HG02970 (cell line): ENCODE data around the gene ANKFY1.

ENCODE experiments used
- ATAC-seq: cut with Tn5 transposase; IDR thresholded peaks from one replicate; pipeline ENCODE4 v1.9.1; 2021; ENCODE audit warnings: mild to moderate bottlenecking, moderate library complexity, moderate number of reproducible peaks; ENCODE audit not compliant: unreplicated experiment, low FRiP score

Gene ANKFY1

GRCh38 chr17:4130715-4131114 is 133.1 kb downstream of the ANKFY1 start:
- ATAC-seq: no peak

- ATAC-seq: no peak
These were observed 136.2 kb downstream of the ANKFY1 start for GRCh38 chr17:4127555-4127954.

DNA sequence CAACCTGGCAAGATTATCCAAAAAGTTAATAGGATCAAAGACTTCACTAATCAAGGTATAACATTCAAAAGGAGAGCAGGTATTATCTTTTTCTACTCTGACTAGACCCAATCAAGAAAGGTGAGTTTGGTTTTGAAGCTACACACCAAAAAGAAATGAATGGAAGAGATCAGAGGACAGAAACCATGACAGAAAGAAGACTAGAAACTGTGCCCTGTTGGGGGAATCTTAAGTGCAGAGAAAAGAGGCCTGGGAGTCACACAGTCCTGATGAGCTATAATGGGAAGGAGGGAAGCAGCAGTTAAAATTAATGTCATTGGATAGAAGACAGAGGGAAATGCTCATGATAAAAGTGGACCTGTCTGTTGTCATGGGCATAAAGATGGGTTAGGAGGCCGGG is 138.2 kb downstream of the ANKFY1 start:
- no peak for ATAC-seq

DNA sequence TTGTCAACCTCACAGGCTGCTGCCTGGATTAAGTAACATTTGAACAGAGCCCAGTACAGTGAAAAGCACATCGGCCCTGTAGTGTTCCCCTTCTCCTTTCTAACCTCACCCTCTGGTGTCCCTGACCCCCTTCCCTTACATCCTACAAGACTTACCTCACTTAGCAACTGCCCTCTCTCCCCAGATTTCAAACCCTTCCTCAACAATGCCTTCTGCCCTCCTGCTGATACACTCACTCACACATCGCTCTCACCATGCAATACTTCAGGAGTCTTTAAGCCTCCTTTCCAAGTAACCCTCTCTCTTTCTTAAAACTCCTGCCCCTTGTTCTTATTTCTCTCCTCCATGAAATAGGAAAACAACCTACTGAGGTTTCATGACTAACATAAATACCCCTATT is 138.8 kb downstream of the ANKFY1 start:
- ATAC-seq: no peak

DNA sequence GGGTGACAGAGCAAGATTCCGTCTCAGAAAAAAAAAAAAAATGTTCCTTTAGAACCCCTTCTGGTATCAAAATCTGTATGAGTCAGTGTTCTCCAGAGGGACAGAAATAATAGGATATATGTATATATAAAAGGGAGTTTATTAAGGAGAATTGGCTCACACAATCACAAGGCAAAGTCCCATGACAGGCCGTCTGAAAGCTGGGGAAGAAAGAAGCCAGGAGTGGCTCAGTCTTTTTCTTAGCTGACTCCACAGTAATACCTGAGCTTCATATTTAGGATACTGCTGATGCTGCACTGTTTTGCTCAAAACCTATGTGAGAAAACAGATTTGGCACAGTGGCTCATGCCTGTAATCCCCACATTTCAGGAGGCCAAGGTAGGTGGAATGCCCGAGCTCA is 143.4 kb downstream of the ANKFY1 start:
- no peak for ATAC-seq

- no peak for ATAC-seq
These were observed 144.5 kb downstream of the ANKFY1 start for GRCh38 chr17:4119299-4119698.

DNA sequence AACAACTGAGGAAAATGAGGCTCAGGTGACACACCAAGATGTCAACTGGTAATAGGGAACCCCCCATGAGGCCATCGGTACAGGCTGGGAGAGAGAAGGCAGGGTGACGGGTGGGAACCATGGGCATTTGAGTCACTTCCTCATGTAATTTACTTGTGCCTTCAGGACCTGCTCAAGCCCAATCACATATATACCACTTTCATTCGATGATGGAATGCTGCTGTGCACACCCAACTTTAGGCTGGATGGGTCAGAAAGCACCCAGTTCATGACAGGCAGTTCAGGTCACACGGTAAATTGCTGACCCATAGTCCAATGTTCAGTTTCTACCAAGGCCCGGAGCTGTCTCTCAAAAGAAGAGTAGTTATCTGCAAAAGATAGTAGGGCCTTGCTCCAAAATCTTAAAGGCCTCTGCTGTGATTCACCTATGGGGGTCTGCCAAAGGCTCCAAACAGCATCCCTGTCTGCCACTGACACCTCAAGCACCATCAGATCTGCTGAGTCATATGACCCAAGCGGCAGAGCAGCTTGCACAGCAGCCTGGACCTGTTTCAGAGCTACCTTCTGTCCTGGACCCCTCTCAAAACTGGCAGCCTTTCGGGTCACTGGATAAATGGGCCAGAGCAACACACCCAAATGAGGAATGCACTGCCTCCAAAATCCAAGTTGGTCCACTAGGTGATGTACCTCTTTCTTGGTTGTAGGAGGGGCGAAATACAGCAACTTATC is 145.6 kb downstream of the ANKFY1 start:
- ATAC-seq: no peak

DNA sequence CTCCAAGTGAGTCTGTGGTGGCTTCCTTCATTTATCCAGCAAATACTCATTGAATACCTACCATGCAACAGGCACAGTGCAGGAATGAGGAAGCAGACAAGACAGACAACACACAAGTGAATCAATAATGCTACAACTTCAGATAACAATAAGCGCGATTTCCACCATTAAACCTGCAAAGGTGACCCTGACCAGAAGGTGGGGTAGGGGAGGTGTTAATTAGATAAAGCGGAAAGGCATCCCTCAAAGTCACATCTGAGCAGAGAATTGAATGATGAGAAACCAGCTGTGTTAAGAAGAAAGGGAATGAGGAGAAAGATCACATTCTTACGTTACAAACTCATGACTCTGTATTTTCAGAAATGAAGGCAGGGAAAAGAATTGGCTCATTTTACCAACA is 147.3 kb downstream of the ANKFY1 start:
- ATAC-seq: no peak
